ENCODE results near the gene PCNP.

DNA sequence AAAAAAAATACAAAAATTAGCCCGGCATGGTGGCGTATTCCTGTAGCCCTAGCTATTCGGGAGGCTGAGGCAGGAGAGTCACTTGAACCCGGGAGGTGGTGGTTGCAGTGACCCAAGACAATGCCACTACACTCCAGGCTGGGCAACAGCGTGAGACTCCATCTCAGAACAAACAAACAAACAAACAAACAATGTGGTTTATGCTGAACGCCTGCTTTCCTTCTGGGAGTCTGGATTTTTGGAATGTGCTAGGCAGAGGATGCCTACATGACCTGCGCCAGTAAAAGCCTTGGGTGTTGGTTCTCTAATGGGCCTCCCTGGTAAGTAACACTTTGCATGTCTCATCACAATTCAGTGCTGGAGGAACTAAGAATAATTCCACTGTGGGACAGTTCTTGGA is 43.5 kb downstream of the PCNP start:
- TF ChIP-seq, protein P1, sequence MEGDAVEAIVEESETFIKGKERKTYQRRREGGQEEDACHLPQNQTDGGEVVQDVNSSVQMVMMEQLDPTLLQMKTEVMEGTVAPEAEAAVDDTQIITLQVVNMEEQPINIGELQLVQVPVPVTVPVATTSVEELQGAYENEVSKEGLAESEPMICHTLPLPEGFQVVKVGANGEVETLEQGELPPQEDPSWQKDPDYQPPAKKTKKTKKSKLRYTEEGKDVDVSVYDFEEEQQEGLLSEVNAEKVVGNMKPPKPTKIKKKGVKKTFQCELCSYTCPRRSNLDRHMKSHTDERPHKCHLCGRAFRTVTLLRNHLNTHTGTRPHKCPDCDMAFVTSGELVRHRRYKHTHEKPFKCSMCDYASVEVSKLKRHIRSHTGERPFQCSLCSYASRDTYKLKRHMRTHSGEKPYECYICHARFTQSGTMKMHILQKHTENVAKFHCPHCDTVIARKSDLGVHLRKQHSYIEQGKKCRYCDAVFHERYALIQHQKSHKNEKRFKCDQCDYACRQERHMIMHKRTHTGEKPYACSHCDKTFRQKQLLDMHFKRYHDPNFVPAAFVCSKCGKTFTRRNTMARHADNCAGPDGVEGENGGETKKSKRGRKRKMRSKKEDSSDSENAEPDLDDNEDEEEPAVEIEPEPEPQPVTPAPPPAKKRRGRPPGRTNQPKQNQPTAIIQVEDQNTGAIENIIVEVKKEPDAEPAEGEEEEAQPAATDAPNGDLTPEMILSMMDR (IDR thresholded peaks at IDR 0.05): no peak
- no peak for TF ChIP-seq POLR2A (IDR thresholded peaks at IDR 0.05)
- no peak for TF ChIP-seq POLR2AphosphoS5 (IDR thresholded peaks at IDR 0.05)

Measured in breast epithelium (tissue), 3 donors.